GM12878 (cell line): ENCODE results near the gene FCGR2B.
"Not testable (repeated sequence)": the region's sequence is repeated elsewhere in the genome, so short reads cannot be mapped to it uniquely, and the experiment has no call there.

Experiments used
- BCL3 ChIP-seq: IDR thresholded peaks from 2 replicates; pipeline ENCODE4 v1.6.1; 2011; ENCODE audit warnings: borderline replicate concordance, low read depth, mild to moderate bottlenecking, moderate library complexity, low read length; ENCODE audit not compliant: insufficient read depth, poor library complexity, severe bottlenecking
- EP300 ChIP-seq, 2 experiments: fragments of 150-350 bp in 1 of 2; IDR thresholded peaks; 2 replicates each; pipeline ENCODE4 v1.6.1; 2011 to 2012; ENCODE audit warnings: low read depth in 2 of 2, low read length in 2 of 2, borderline replicate concordance in 1 of 2, improper control_type of control experiment in 1 of 2, inconsistent platforms in 1 of 2; ENCODE audit not compliant: control insufficient read depth in 1 of 2

GRCh38 chr1:161638251-161638993, 24.5 kb upstream of the FCGR2B start:
- not testable (repeated sequence) for TF ChIP-seq BCL3; EP300 (IDR thresholded peaks at IDR 0.05; ENCODE audit: borderline replicate concordance in 1 of 2, control insufficient read depth in 1 of 2, low read depth in 2 of 2, low read length in 2 of 2)
